ENCODE measurements around the gene SERGEF.

Gene SERGEF

GRCh38 chr11:17831883-17832282 is 181.0 kb downstream of the SERGEF start:
- no peaks in the 10 kb centered on the region for H3K9me3 ChIP-seq (replicated peaks; ENCODE audit: insufficient read depth, low read length)
- no peaks in the 10 kb centered on the region for H3K4me1 ChIP-seq (ENCODE audit: low read length)
- no peaks in the 10 kb centered on the region for H3K9me2 ChIP-seq (replicated peaks; ENCODE audit: insufficient read depth, low read length)
- no peak for DNase-seq
- H3K79me2 ChIP-seq (ENCODE audit: low read length): no peaks in the 10 kb centered on the region
- H3K27ac ChIP-seq (ENCODE audit: low read length): no peak overlapping the region
- H2AFZ ChIP-seq (ENCODE audit: low read length): no peak overlapping the region
- no peak overlapping the region for H3K4me3 ChIP-seq (ENCODE audit: low read length)
- TF ChIP-seq EZH2phosphoT487 (IDR thresholded peaks at IDR 0.05; ENCODE audit: low read length) (no peak), EZH2 (optimal IDR thresholded peaks at IDR 0.05; ENCODE audit: low read depth, low read length) (no peak)
- H3K36me3 ChIP-seq (replicated peaks; ENCODE audit: insufficient read depth, low read length): no peaks in the 10 kb centered on the region
- no peaks in the 10 kb centered on the region for H3F3A ChIP-seq (ENCODE audit: insufficient read depth, low read length)
- no peaks in the 10 kb centered on the region for H4K20me1 ChIP-seq (ENCODE audit: insufficient read depth, low read length)
- no peak overlapping the region for H3K4me2 ChIP-seq (ENCODE audit: low read depth, low read length)
- no peak overlapping the region for H3K9ac ChIP-seq (ENCODE audit: low read length)
- no peaks in the 10 kb centered on the region for H3K27me3 ChIP-seq (replicated peaks; ENCODE audit: insufficient read depth, low read length)

GRCh38 chr11:17831228-17831627 is 181.6 kb downstream of the SERGEF start:
- H3K27ac ChIP-seq (ENCODE audit: low read length): no peak overlapping the region
- H3K4me2 ChIP-seq (ENCODE audit: low read depth, low read length): no peak overlapping the region
- no peak overlapping the region for H3K4me3 ChIP-seq (ENCODE audit: low read length)
- no peak for DNase-seq
- no peaks in the 10 kb centered on the region for H3K27me3 ChIP-seq (replicated peaks; ENCODE audit: insufficient read depth, low read length)
- no peak for TF ChIP-seq EZH2phosphoT487 (IDR thresholded peaks at IDR 0.05; ENCODE audit: low read length)
- TF ChIP-seq CTCF (IDR thresholded peaks at IDR 0.05; ENCODE audit: low read length): no peak
- no peak for TF ChIP-seq EZH2 (optimal IDR thresholded peaks at IDR 0.05; ENCODE audit: low read depth, low read length)
- H4K20me1 ChIP-seq (ENCODE audit: insufficient read depth, low read length): no peaks in the 10 kb centered on the region
- no peaks in the 10 kb centered on the region for H3F3A ChIP-seq (ENCODE audit: insufficient read depth, low read length)
- no peaks in the 10 kb centered on the region for H3K4me1 ChIP-seq (ENCODE audit: low read length)
- H2AFZ ChIP-seq (ENCODE audit: low read length): no peak overlapping the region
- H3K9me2 ChIP-seq (replicated peaks; ENCODE audit: insufficient read depth, low read length): no peaks in the 10 kb centered on the region
- H3K9ac ChIP-seq (ENCODE audit: low read length): no peak overlapping the region
- H3K79me2 ChIP-seq (ENCODE audit: low read length): no peaks in the 10 kb centered on the region
- no peaks in the 10 kb centered on the region for H3K9me3 ChIP-seq (replicated peaks; ENCODE audit: insufficient read depth, low read length)
- no peaks in the 10 kb centered on the region for H3K36me3 ChIP-seq (replicated peaks; ENCODE audit: insufficient read depth, low read length)

GRCh38 chr11:17828311-17828751 is 184.5 kb downstream of the SERGEF start:
- no peak for DNase-seq
- TF ChIP-seq EZH2phosphoT487 (IDR thresholded peaks at IDR 0.05; ENCODE audit: low read length): no peak
- TF ChIP-seq EZH2 (optimal IDR thresholded peaks at IDR 0.05; ENCODE audit: low read depth, low read length): no peak
- no peak for TF ChIP-seq CTCF (IDR thresholded peaks at IDR 0.05; ENCODE audit: low read length)

GRCh38 chr11:17827006-17827405 is 185.8 kb downstream of the SERGEF start:
- H2AFZ ChIP-seq (ENCODE audit: low read length): no peak overlapping the region
- DNase-seq: no peak

More at GRCh38 chr11:17828311-17828751, 184.5 kb downstream of the SERGEF start:
- Histone ChIP-seq H3K9me2 (replicated peaks; ENCODE audit: insufficient read depth, low read length) (no peaks in the 10 kb centered on the region), H3K27me3 (replicated peaks; ENCODE audit: insufficient read depth, low read length) (no peaks in the 10 kb centered on the region), H3F3A (ENCODE audit: insufficient read depth, low read length) (no peaks in the 10 kb centered on the region), H3K27ac (ENCODE audit: low read length) (no peak overlapping the region), H2AFZ (ENCODE audit: low read length) (no peak overlapping the region), H3K4me3 (ENCODE audit: low read length) (no peak overlapping the region), H3K36me3 (replicated peaks; ENCODE audit: insufficient read depth, low read length) (no peaks in the 10 kb centered on the region), H3K79me2 (ENCODE audit: low read length) (no peaks in the 10 kb centered on the region), H3K4me2 (ENCODE audit: low read depth, low read length) (no peak overlapping the region), H3K4me1 (ENCODE audit: low read length) (no peaks in the 10 kb centered on the region), H3K9me3 (replicated peaks; ENCODE audit: insufficient read depth, low read length) (no peaks in the 10 kb centered on the region), H4K20me1 (ENCODE audit: insufficient read depth, low read length) (no peaks in the 10 kb centered on the region), H3K9ac (ENCODE audit: low read length) (no peak overlapping the region)

More at GRCh38 chr11:17827006-17827405, 185.8 kb downstream of the SERGEF start:
- Histone ChIP-seq H3K4me2 (ENCODE audit: low read depth, low read length) (no peak overlapping the region), H3K9ac (ENCODE audit: low read length) (no peak overlapping the region), H3K4me3 (ENCODE audit: low read length) (no peak overlapping the region), H4K20me1 (ENCODE audit: insufficient read depth, low read length) (no peaks in the 10 kb centered on the region), H3K27me3 (replicated peaks; ENCODE audit: insufficient read depth, low read length) (no peaks in the 10 kb centered on the region), H3K4me1 (ENCODE audit: low read length) (no peaks in the 10 kb centered on the region), H3K27ac (ENCODE audit: low read length) (no peak overlapping the region), H3K9me3 (replicated peaks; ENCODE audit: insufficient read depth, low read length) (no peaks in the 10 kb centered on the region), H3K79me2 (ENCODE audit: low read length) (no peaks in the 10 kb centered on the region), H3K9me2 (replicated peaks; ENCODE audit: insufficient read depth, low read length) (no peaks in the 10 kb centered on the region), H3K36me3 (replicated peaks; ENCODE audit: insufficient read depth, low read length) (no peaks in the 10 kb centered on the region), H3F3A (ENCODE audit: insufficient read depth, low read length) (no peaks in the 10 kb centered on the region)
- no peak for TF ChIP-seq CTCF (IDR thresholded peaks at IDR 0.05; ENCODE audit: low read length)
- TF ChIP-seq EZH2phosphoT487 (IDR thresholded peaks at IDR 0.05; ENCODE audit: low read length): no peak
- TF ChIP-seq EZH2 (optimal IDR thresholded peaks at IDR 0.05; ENCODE audit: low read depth, low read length): no peak
